HG02798 (cell line): Measurements from ENCODE around the gene HMCN2.

Experiments used
- ATAC-seq: cut with Tn5 transposase; IDR thresholded peaks from one replicate; pipeline ENCODE4 v1.9.1; 2021; ENCODE audit warnings: mild to moderate bottlenecking; ENCODE audit not compliant: unreplicated experiment, poor library complexity

The HMCN2 gene

DNA sequence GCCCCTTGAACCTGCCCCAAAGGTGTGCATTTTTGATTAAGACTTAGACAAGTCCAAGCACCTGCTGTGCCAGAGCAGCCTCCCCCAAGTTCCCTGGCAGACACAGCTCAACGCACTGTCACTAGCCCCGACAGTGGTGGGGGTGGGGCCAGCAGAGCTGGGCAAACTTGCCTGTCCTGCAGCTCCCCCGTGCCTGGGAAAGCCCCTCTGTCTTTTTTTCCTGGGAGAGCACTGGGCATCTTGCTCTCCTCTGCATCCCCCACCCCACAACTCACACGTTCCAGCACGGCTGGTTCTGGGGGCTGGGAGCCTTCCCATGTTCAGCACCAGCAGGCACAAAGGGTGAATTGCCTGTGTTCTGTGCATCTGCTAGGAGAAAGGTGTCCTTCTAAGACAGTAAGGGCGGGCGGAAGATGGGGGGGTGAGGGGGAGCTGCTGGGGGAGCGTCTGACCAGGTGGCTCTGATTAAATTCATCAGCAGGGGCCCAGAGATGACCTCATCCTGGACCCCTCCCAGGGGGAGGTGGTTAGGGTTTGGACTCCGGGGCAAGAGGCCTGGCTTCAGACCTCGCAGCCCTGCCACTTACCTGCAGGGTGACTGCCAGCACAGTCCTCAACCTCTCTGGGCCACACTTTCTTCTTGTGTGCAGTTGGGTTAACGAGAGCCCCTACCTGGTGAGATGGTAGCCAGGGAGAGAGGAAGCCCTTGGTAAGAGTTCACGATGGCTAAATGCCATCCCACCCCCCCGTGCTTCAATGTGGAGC is 23.5 kb downstream of the HMCN2 start:
- no peak for ATAC-seq

DNA sequence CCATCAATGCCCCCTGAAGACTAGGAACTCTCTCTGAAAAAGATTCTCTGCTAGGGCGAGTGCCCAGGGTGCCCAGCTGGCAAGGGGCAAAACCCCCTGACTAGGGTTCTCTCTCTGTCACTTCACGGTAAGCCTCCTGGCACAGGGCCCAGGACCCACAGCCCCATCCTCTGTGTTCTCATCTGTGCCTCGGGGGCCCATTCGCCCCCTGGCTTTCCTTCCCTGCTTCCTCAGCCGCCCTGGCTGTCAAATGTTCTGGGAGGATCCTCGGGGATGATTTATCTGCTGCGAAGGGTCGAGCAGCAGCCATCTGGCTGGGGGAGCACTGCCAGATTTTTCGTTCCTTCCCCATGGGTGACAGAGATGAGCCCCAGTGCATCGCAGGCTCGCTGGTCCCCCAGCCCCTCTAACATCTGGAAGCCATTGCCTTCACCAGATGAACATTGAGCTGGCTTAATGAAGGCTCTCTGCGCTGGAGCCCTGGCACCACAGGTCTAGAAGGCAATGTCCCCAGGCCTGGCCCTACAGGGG is 24.2 kb downstream of the HMCN2 start:
- ATAC-seq: no peak

GRCh38 chr9:130290291-130291181 is 25.0 kb downstream of the HMCN2 start:
- no peak for ATAC-seq

DNA sequence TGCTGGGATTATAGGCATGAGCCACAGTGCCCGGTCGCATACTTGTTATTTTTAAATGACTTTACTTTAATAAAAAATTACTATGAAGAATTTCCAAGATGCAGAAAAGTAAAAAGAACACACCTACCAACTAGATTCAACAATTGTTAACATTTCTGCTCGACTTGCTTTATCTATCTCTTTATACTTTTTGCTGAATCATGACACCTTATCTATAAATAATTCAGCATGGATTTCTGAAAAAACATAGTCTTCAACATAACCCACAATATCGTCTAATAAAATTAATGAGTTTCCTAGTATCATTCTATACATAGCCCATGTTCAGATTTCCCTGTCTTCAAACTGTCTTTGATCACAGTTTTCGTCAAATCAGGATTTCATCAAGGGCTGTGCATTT is 25.9 kb downstream of the HMCN2 start:
- no peak for ATAC-seq

DNA sequence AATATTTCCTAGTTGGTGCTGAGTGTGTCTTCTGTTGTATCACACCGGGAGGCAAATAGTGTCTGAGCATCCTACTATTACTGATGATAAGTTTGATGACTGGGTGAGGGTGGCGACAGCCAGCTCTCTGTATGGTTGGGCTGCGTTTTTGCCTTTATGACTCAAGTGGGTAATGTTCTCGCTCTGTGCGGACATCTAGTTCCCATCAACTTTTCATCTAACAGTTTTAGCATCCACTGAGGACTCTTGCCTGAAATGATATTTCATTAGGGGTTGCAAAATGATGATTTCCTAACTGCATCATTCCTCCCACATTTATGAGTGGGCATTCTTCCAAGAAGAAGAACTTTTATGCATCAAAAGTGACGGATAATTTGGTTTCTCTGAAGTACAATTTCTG is 26.5 kb downstream of the HMCN2 start:
- ATAC-seq: no peak

- no peak for ATAC-seq
Observed at GRCh38 chr9:130294664-130295063, 29.1 kb downstream of the HMCN2 start.

DNA sequence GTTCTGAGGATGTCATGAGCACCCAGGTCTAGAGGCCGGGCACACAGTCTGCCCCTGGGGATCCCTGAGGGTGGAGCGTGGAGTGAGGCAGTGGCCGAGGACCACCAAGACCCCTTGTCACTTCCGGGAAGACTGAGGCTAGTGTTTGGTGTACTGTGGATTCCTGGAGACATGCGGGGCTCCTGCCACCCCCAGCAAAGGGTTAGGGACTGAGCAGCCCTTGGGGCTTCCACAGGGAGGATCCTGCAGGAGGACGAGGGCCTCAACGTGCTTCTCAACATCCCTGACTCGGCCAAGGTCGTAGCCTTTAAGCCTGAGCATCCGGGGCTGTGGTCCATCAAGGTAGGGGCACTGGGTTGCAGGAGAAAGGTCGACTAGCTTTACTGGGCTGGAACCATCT is 29.9 kb downstream of the HMCN2 start:
- ATAC-seq: no peak

- no peak for ATAC-seq
Observed at GRCh38 chr9:130295945-130296782, 30.6 kb downstream of the HMCN2 start.

GRCh38 chr9:130296783-130297055 is 31.2 kb downstream of the HMCN2 start:
- ATAC-seq: no peak

GRCh38 chr9:130297371-130297770 is 31.8 kb downstream of the HMCN2 start:
- no peak for ATAC-seq

GRCh38 chr9:130298662-130299279 is 33.2 kb downstream of the HMCN2 start:
- no peak for ATAC-seq

DNA sequence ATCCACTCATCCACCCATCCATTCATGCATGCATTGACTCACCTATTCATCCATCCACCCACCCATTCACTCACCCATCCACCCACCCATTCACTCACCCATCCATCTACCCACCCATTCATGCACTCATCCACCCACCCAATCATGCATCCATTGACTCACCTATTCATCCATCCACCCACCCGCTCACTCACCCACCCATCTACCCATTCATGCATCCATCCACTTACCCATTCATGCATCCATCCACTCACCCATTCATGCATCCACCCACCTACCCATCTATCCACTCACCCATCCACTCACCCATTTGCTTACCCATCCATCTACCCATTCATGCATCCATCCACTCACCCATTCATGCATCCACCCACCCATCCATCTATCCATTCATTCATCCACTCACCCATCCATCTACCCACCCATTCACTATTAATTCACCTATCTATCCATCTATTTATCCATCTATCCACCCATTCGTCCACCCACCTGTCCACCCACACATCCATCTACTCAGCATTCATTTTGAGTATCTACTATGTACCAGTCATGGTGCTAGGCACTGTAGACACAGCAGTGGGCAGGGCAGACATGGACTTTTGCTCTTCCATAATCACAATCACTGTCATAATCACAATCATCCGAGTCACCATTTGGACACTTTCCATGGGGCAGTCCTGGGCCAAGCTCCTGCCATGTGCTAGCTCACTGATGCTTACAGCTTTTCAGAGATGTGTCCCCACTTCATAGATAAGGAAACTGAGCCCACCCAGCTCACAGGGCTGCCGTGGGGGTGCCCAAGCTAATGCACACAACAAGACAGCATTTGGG is 34.4 kb downstream of the HMCN2 start:
- no peak for ATAC-seq

DNA sequence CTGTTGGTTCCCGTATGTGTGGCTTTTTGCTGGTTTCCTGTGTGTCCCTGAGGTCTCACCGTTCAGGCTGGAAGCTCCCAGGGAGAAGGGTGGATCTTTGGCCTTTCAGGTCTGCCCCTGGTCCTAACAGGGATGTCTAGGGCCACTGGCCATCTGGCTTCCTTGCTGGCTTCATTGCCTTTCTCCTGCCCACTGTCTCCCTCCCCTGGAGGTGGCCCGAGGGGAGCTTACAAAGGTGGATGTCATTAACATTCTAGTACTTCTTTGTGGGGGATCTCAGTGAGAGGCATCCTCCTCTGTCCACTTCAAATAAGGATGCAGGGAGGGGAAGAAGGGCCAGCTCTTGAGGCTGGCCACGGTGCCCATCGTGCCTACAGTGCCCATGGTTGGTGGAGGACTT is 35.2 kb downstream of the HMCN2 start:
- ATAC-seq: no peak

DNA sequence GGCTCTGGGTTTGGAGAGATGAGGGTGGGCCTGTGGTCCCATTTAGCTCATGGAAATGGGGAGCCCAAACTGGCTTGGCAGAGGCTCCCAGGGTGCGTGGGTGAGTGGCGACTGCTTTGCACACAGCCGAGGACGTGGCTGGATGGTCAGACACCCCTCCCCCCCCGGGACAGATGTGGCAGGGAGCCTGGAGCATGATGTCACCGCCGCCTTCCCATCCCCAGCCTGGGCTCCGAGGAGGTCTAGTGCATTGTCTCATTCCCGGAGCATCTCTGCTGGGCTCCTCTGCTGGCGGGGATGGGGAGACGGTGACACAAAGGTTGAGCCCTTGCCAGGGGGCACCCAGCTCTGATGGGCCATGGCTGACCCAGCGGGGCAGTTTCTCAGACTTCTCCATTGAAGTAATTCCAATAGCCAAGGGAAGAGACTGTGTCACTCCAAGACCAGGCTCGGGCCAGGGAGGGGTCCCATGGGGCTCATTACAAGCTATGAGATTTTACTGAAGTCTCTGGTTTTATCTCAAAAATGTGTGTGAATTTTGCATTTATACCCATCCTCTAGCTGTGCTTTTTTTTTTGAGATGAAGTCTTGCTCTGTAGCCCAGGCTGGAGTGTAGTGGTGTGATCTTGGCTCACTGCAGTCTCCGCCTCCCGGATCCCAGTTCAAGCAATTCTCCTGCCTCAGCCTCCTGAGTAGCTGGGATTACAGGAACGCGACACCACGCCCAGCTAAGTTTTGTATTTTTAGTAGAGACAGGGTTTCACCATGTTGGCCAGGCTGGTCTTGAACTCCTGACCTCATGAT is 36.1 kb downstream of the HMCN2 start:
- ATAC-seq: no peak

GRCh38 chr9:130302785-130303612 is 37.4 kb downstream of the HMCN2 start:
- no peak for ATAC-seq

GRCh38 chr9:130303613-130304055 is 38.1 kb downstream of the HMCN2 start:
- no peak for ATAC-seq

- no peak for ATAC-seq
Observed at GRCh38 chr9:130304116-130304515, 38.6 kb downstream of the HMCN2 start.

GRCh38 chr9:130304643-130305042 is 39.1 kb downstream of the HMCN2 start:
- ATAC-seq: no peak
